Fibroblast of lung (primary cell): ENCODE results near the gene MCEMP1. TPM values are rescaled to one million over a fixed set of nuclear protein-coding genes. Genes with fewer than 3 reads are reported as not detected.

ENCODE experiments used
- DNase-seq, 2 donors: peaks; one replicate each; pipeline versions ENCODE4 v3.0.0 to v3.0.0-alpha.2; 2010; ENCODE audit warnings: low read depth in 2 of 2
- H2AFZ ChIP-seq: 2 replicates; pipeline ENCODE4 v1.5.1; 2012; ENCODE audit warnings: low read length, control low read depth, inconsistent platforms
- H3K27ac ChIP-seq: 2 replicates; pipeline ENCODE4 v1.5.1; 2011; ENCODE audit warnings: low read length, control low read depth; ENCODE audit not compliant: insufficient read depth
- H3K27me3 ChIP-seq: 2 replicates; pipeline ENCODE4 v1.5.1; 2011; ENCODE audit warnings: mild to moderate bottlenecking, low read length; ENCODE audit not compliant: control insufficient read depth, insufficient read depth
- H3K36me3 ChIP-seq: 2 replicates; pipeline ENCODE4 v1.5.1; 2011; ENCODE audit warnings: low read length; ENCODE audit not compliant: control insufficient read depth, insufficient read depth
- H3K4me1 ChIP-seq: 2 replicates; pipeline ENCODE4 v1.5.1; 2011; ENCODE audit warnings: low read length; ENCODE audit not compliant: control insufficient read depth, insufficient read depth; ENCODE audit errors: extremely low read depth
- H3K4me2 ChIP-seq: 2 replicates; pipeline ENCODE4 v1.5.1; 2011; ENCODE audit warnings: low read length, control low read depth; ENCODE audit not compliant: insufficient read depth; ENCODE audit errors: extremely low read depth
- H3K4me3 ChIP-seq, 4 experiments: fragments of 200-600 bp in 1 of 4; sonication (generic) in 1 of 4; replicated peaks in 1 of 4; 2 replicates each; pipeline ENCODE4 v1.5.1; 2011 to 2016; ENCODE audit warnings: low read length in 4 of 4, low read depth in 3 of 4, mild to moderate bottlenecking in 3 of 4, control low read depth in 2 of 4, inconsistent platforms in 1 of 4, mixed read lengths in 1 of 4; ENCODE audit not compliant: insufficient read depth in 1 of 4; ENCODE audit errors: control extremely low read depth in 1 of 4
- H3K79me2 ChIP-seq: 2 replicates; pipeline ENCODE4 v1.5.1; 2012; ENCODE audit warnings: mild to moderate bottlenecking, low read length, inconsistent platforms; ENCODE audit not compliant: control insufficient read depth, insufficient read depth
- H3K9ac ChIP-seq: 2 replicates; pipeline ENCODE4 v1.5.1; 2011; ENCODE audit warnings: mild to moderate bottlenecking, low read length, control low read depth; ENCODE audit not compliant: insufficient read depth
- H3K9me3 ChIP-seq: 2 replicates; pipeline ENCODE4 v1.5.1; 2012; ENCODE audit warnings: low read depth, low read length; ENCODE audit not compliant: control insufficient read depth, insufficient read depth
- H4K20me1 ChIP-seq: 2 replicates; pipeline ENCODE4 v1.5.1; 2011; ENCODE audit warnings: low read length; ENCODE audit not compliant: control insufficient read depth, insufficient read depth; ENCODE audit errors: extremely low read depth
- CTCF ChIP-seq, 2 donors: IDR thresholded peaks in 1 of 2; conservative IDR thresholded peaks in 1 of 2; 1 replicate in 1 of 2; 2 replicates in 1 of 2; pipeline ENCODE4 v1.5.1; 2011 to 2012; ENCODE audit warnings: low read length in 2 of 2, control low read depth in 1 of 2, inconsistent platforms in 1 of 2, low read depth in 1 of 2, mild to moderate bottlenecking in 1 of 2
- EZH2 ChIP-seq: IDR thresholded peaks from 2 replicates; pipeline ENCODE4 v1.5.1; 2012; ENCODE audit warnings: low read length, control low read depth, mild to moderate bottlenecking; ENCODE audit errors: missing control alignments
- polyA plus RNA-seq, 2 donors: library from polyadenylated mRNA; depleted of rRNA in 1 of 2; stranded (reverse) in 1 of 2; unstranded in 1 of 2; fragments of >200 nt; gene quantifications; 2 replicates each; pipeline ENCODE4 v1.2.1, GENCODE V29; 2011 to 2012; ENCODE audit warnings: missing spikeins in 1 of 2
- total RNA-seq: library from RNA; depleted of rRNA; stranded (reverse); fragments of >200 nt; gene quantifications from 2 replicates; pipeline ENCODE4 v1.2.1, GENCODE V29; 2014

Gene MCEMP1
- total and polyA plus RNA-seq, 2 donors (not counting 1 experiment from before 2014, with no cell fraction given): not detected

GRCh38 chr19:7699003-7699402 lies 22.1 kb downstream of the MCEMP1 start:
- no peaks in the 10 kb centered on the region for H3K4me1 ChIP-seq
- H3K79me2 ChIP-seq: no peaks in the 10 kb centered on the region
- H3K9me3 ChIP-seq: no peaks in the 10 kb centered on the region
- no peaks in the 10 kb centered on the region for H4K20me1 ChIP-seq
- H2AFZ ChIP-seq: no peak overlapping the region
- H3K9ac ChIP-seq: no peak overlapping the region
- H3K27ac ChIP-seq: no peak overlapping the region
- no peaks in the 10 kb centered on the region for H3K36me3 ChIP-seq
- H3K4me3 ChIP-seq: no peak overlapping the region
- no peak overlapping the region for H3K4me2 ChIP-seq
- no peak for DNase-seq
- no peaks in the 10 kb centered on the region for H3K27me3 ChIP-seq
- TF ChIP-seq EZH2 (no peak), CTCF (conservative IDR thresholded peaks at IDR 0.05 in 1 of 2, IDR thresholded peaks at IDR 0.05 in 1 of 2; ENCODE audit: low read depth in 1 of 2, low read length in 2 of 2) (no peak)

GRCh38 chr19:7699417-7700401 lies 22.8 kb downstream of the MCEMP1 start:
- no peak overlapping the region for H3K4me2 ChIP-seq
- H3K9me3 ChIP-seq: no peaks in the 10 kb centered on the region
- H3K4me3 ChIP-seq: no peak overlapping the region
- H2AFZ ChIP-seq: no peak overlapping the region
- no peak for TF ChIP-seq EZH2
- TF ChIP-seq CTCF (conservative IDR thresholded peaks at IDR 0.05 in 1 of 2, IDR thresholded peaks at IDR 0.05 in 1 of 2; ENCODE audit: low read depth in 1 of 2, low read length in 2 of 2): no peak
- DNase-seq: peak in 1 of 2 donors; percentile 3
- H3K9ac ChIP-seq: no peak overlapping the region
- H3K36me3 ChIP-seq: no peaks in the 10 kb centered on the region
- H3K27ac ChIP-seq: no peak overlapping the region
- H3K27me3 ChIP-seq: no peaks in the 10 kb centered on the region
- H3K79me2 ChIP-seq: no peaks in the 10 kb centered on the region
- H4K20me1 ChIP-seq: no peaks in the 10 kb centered on the region
- H3K4me1 ChIP-seq: no peaks in the 10 kb centered on the region

DNA sequence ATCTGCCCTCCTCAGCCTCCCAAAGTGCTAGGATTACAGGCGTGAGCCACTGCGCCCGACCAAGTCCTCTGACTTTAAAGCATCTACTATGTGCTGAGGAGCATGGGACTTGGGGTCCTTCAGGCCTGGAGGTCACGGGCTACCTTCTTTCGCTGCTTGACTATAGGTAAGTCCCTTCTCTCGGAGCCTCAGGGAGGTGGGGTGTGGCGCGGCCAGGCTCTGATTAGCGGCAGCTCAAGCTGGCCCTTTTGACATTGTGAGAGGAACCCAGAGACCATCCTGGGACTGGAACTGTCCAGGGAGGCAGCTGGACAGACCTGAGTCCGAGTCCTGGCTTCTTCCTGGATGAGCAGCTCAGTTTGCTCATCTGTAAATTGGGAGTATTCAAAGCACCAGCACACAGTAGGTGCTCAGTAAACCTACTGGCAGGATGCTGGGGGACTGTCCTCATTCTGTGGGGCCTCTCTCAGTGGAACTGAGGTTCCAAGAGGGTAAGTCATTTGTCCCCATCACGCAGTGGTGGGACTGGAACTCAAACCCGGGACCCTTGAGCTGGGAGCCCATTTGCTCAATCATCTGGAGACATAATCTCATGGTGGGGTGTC lies 24.3 kb downstream of the MCEMP1 start:
- Histone ChIP-seq H3K36me3 (no peaks in the 10 kb centered on the region), H2AFZ (no peak overlapping the region), H3K9ac (no peak overlapping the region), H4K20me1 (no peaks in the 10 kb centered on the region), H3K9me3 (no peaks in the 10 kb centered on the region), H3K27me3 (no peaks in the 10 kb centered on the region), H3K27ac (no peak overlapping the region), H3K4me1 (no peaks in the 10 kb centered on the region), H3K4me2 (no peak overlapping the region), H3K79me2 (no peaks in the 10 kb centered on the region), H3K4me3 (no peak overlapping the region)
- DNase-seq: no peak
- TF ChIP-seq CTCF (conservative IDR thresholded peaks at IDR 0.05 in 1 of 2, IDR thresholded peaks at IDR 0.05 in 1 of 2; ENCODE audit: low read depth in 1 of 2, low read length in 2 of 2) (no peak), EZH2 (no peak)
